Measurements from ENCODE around the gene ISOC1.

DNA sequence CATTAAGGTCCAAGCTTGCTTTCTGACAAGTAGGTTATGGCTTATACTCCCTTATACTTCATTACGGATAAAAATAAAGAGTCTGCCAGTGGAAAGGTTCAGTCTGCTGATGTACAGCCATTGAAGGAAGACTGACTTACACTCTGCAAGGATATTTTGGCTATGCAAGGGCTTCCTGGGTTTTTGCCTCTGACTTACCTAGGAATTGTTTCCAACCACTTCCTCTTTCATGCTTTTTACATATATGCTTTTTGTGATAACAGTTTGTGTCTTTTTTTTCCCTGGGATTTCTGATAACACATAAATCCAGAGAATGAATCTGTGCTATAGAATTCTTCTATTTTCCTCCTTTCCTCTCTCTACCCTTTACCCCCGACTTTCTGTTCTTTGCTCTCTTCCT is 16.8 kb downstream of the ISOC1 start:
- TF ChIP-seq POLR2AphosphoS5 (IDR thresholded peaks at IDR 0.05) (no peak), EZH2 (IDR thresholded peaks at IDR 0.05; ENCODE audit: borderline replicate concordance, insufficient read depth, low read length, poor library complexity, severe bottlenecking) (no peak), RAD21 (conservative IDR thresholded peaks at IDR 0.05) (no peak), TAF1 (IDR thresholded peaks at IDR 0.05; ENCODE audit: low read depth) (no peak)
- TF ChIP-seq, protein P1, sequence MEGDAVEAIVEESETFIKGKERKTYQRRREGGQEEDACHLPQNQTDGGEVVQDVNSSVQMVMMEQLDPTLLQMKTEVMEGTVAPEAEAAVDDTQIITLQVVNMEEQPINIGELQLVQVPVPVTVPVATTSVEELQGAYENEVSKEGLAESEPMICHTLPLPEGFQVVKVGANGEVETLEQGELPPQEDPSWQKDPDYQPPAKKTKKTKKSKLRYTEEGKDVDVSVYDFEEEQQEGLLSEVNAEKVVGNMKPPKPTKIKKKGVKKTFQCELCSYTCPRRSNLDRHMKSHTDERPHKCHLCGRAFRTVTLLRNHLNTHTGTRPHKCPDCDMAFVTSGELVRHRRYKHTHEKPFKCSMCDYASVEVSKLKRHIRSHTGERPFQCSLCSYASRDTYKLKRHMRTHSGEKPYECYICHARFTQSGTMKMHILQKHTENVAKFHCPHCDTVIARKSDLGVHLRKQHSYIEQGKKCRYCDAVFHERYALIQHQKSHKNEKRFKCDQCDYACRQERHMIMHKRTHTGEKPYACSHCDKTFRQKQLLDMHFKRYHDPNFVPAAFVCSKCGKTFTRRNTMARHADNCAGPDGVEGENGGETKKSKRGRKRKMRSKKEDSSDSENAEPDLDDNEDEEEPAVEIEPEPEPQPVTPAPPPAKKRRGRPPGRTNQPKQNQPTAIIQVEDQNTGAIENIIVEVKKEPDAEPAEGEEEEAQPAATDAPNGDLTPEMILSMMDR (IDR thresholded peaks at IDR 0.05; ENCODE audit: poor library complexity, severe bottlenecking), result no peak
- TF ChIP-seq, protein P2, sequence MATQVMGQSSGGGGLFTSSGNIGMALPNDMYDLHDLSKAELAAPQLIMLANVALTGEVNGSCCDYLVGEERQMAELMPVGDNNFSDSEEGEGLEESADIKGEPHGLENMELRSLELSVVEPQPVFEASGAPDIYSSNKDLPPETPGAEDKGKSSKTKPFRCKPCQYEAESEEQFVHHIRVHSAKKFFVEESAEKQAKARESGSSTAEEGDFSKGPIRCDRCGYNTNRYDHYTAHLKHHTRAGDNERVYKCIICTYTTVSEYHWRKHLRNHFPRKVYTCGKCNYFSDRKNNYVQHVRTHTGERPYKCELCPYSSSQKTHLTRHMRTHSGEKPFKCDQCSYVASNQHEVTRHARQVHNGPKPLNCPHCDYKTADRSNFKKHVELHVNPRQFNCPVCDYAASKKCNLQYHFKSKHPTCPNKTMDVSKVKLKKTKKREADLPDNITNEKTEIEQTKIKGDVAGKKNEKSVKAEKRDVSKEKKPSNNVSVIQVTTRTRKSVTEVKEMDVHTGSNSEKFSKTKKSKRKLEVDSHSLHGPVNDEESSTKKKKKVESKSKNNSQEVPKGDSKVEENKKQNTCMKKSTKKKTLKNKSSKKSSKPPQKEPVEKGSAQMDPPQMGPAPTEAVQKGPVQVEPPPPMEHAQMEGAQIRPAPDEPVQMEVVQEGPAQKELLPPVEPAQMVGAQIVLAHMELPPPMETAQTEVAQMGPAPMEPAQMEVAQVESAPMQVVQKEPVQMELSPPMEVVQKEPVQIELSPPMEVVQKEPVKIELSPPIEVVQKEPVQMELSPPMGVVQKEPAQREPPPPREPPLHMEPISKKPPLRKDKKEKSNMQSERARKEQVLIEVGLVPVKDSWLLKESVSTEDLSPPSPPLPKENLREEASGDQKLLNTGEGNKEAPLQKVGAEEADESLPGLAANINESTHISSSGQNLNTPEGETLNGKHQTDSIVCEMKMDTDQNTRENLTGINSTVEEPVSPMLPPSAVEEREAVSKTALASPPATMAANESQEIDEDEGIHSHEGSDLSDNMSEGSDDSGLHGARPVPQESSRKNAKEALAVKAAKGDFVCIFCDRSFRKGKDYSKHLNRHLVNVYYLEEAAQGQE (IDR thresholded peaks at IDR 0.05; ENCODE audit: borderline replicate concordance), result no peak

Measured in neural cell (in vitro differentiated cells).